GM19351 (cell line): ENCODE measurements around the gene FGF9.

Experiments
- ATAC-seq: cut with Tn5 transposase; IDR thresholded peaks from one replicate; pipeline ENCODE4 v1.9.1; 2021; ENCODE audit warnings: mild to moderate bottlenecking, moderate library complexity; ENCODE audit not compliant: unreplicated experiment

FGF9 gene

GRCh38 chr13:21703846-21704245 is 33.0 kb downstream of the FGF9 start:
- ATAC-seq, result no peak

- no peak for ATAC-seq
Measured at GRCh38 chr13:21707586-21707985, 36.7 kb downstream of the FGF9 start.

GRCh38 chr13:21709697-21710096 is 38.8 kb downstream of the FGF9 start:
- no peak for ATAC-seq

GRCh38 chr13:21710163-21710562 is 39.3 kb downstream of the FGF9 start:
- no peak for ATAC-seq

- no peak for ATAC-seq
Measured at GRCh38 chr13:21717817-21718216, 46.9 kb downstream of the FGF9 start.

GRCh38 chr13:21719463-21719862 is 48.6 kb downstream of the FGF9 start:
- ATAC-seq, result no peak

- ATAC-seq, result no peak
Measured at GRCh38 chr13:21723807-21724505, 53.1 kb downstream of the FGF9 start.

GRCh38 chr13:21730186-21730880 is 59.5 kb downstream of the FGF9 start:
- ATAC-seq, result no peak

- ATAC-seq, result no peak
Measured at GRCh38 chr13:21733475-21734263, 62.8 kb downstream of the FGF9 start.

- ATAC-seq, result no peak
Measured at GRCh38 chr13:21734961-21735360, 64.1 kb downstream of the FGF9 start.

GRCh38 chr13:21735701-21736401 is 65.0 kb downstream of the FGF9 start:
- no peak for ATAC-seq

- no peak for ATAC-seq
Measured at GRCh38 chr13:21736926-21737325, 66.1 kb downstream of the FGF9 start.

GRCh38 chr13:21738630-21739029 is 67.8 kb downstream of the FGF9 start:
- ATAC-seq, result no peak

GRCh38 chr13:21739771-21740170 is 68.9 kb downstream of the FGF9 start:
- no peak for ATAC-seq

- ATAC-seq, result no peak
Measured at GRCh38 chr13:21741396-21741979, 70.6 kb downstream of the FGF9 start.

GRCh38 chr13:21742096-21742495 is 71.2 kb downstream of the FGF9 start:
- no peak for ATAC-seq

- ATAC-seq, result no peak
Measured at GRCh38 chr13:21744149-21744548, 73.3 kb downstream of the FGF9 start.

GRCh38 chr13:21745307-21745706 is 74.4 kb downstream of the FGF9 start:
- no peak for ATAC-seq

- no peak for ATAC-seq
Measured at GRCh38 chr13:21747456-21747855, 76.6 kb downstream of the FGF9 start.

GRCh38 chr13:21748166-21748565 is 77.3 kb downstream of the FGF9 start:
- ATAC-seq, result no peak

- ATAC-seq, result no peak
Measured at GRCh38 chr13:21749410-21749809, 78.5 kb downstream of the FGF9 start.
